Stimulated activated CD4-positive, alpha-beta T cell treated with anti-CD3 and anti-CD28 coated beads, Interleukin-12 subunit alpha, Interleukin-12 subunit beta, amount 100 ng/mL, for 4 hours (primary cell): Measurements from ENCODE around the gene PTPRF.

Source experiments
- DNase-seq: peaks from one replicate; pipeline ENCODE4 v3.0.0-alpha.2; 2020

Gene PTPRF

GRCh38 chr1:43585557-43585956, 54.9 kb downstream of the PTPRF start:
- no peak for DNase-seq

- no peak for DNase-seq
These were observed 55.6 kb downstream of the PTPRF start for GRCh38 chr1:43586136-43586731.

GRCh38 chr1:43587001-43587400, 56.3 kb downstream of the PTPRF start:
- no peak for DNase-seq

- DNase-seq = no peak
These were observed 56.9 kb downstream of the PTPRF start for GRCh38 chr1:43587594-43587993.

GRCh38 chr1:43588592-43588991, 57.9 kb downstream of the PTPRF start:
- no peak for DNase-seq

- no peak for DNase-seq
These were observed 59.8 kb downstream of the PTPRF start for GRCh38 chr1:43590388-43590925.

GRCh38 chr1:43591181-43591580, 60.5 kb downstream of the PTPRF start:
- DNase-seq = no peak

GRCh38 chr1:43592051-43592665, 61.5 kb downstream of the PTPRF start:
- no peak for DNase-seq

GRCh38 chr1:43592974-43593683, 62.4 kb downstream of the PTPRF start:
- DNase-seq = no peak

GRCh38 chr1:43596579-43596978, 65.9 kb downstream of the PTPRF start:
- no peak for DNase-seq

GRCh38 chr1:43597028-43597427, 66.3 kb downstream of the PTPRF start:
- DNase-seq = no peak

- no peak for DNase-seq
These were observed 67.0 kb downstream of the PTPRF start for GRCh38 chr1:43597721-43598120.

GRCh38 chr1:43598622-43599021, 67.9 kb downstream of the PTPRF start:
- DNase-seq = no peak

GRCh38 chr1:43600033-43601020, 69.6 kb downstream of the PTPRF start:
- no peak for DNase-seq

GRCh38 chr1:43602990-43603389, 72.3 kb downstream of the PTPRF start:
- DNase-seq = no peak

- no peak for DNase-seq
These were observed 73.5 kb downstream of the PTPRF start for GRCh38 chr1:43604192-43604591.

GRCh38 chr1:43605157-43605556, 74.5 kb downstream of the PTPRF start:
- DNase-seq = no peak

GRCh38 chr1:43605766-43606165, 75.1 kb downstream of the PTPRF start:
- DNase-seq = no peak

- no peak for DNase-seq
These were observed 75.9 kb downstream of the PTPRF start for GRCh38 chr1:43606624-43607023.

GRCh38 chr1:43608827-43609226, 78.1 kb downstream of the PTPRF start:
- DNase-seq = no peak

GRCh38 chr1:43610339-43610738, 79.7 kb downstream of the PTPRF start:
- no peak for DNase-seq

GRCh38 chr1:43611950-43612349, 81.3 kb downstream of the PTPRF start:
- DNase-seq = no peak

- no peak for DNase-seq
These were observed 81.7 kb downstream of the PTPRF start for GRCh38 chr1:43612406-43612805.
